ENCODE measurements around the gene KCNMA1. TPM values are rescaled to one million over a fixed set of nuclear protein-coding genes. Genes with fewer than 3 reads are reported as not detected.

The KCNMA1 gene
- polyA plus RNA-seq, 1 experiment, result 21.4 TPM

- POLR2A ChIA-PET, result no interaction called here
- no peak overlapping the region for H3K4me3 ChIP-seq (ENCODE audit: low read depth, low read length)
- no peak for DNase-seq (ENCODE audit: low read depth)
- H3K27me3 ChIP-seq (ENCODE audit: control insufficient read depth, insufficient read depth, low read length), result no peaks in the 10 kb centered on the region
- H3K36me3 ChIP-seq (ENCODE audit: control insufficient read depth, insufficient read depth, low read length), result no peaks in the 10 kb centered on the region
- CTCF ChIA-PET, result interaction anchor here (1.4 to 1.6 kb wide), 2 partner anchors 10 to 51 kb away, joined by 3 to 4 read pairs; no protein-coding TSS in a partner anchor
- TF ChIP-seq, protein P1, sequence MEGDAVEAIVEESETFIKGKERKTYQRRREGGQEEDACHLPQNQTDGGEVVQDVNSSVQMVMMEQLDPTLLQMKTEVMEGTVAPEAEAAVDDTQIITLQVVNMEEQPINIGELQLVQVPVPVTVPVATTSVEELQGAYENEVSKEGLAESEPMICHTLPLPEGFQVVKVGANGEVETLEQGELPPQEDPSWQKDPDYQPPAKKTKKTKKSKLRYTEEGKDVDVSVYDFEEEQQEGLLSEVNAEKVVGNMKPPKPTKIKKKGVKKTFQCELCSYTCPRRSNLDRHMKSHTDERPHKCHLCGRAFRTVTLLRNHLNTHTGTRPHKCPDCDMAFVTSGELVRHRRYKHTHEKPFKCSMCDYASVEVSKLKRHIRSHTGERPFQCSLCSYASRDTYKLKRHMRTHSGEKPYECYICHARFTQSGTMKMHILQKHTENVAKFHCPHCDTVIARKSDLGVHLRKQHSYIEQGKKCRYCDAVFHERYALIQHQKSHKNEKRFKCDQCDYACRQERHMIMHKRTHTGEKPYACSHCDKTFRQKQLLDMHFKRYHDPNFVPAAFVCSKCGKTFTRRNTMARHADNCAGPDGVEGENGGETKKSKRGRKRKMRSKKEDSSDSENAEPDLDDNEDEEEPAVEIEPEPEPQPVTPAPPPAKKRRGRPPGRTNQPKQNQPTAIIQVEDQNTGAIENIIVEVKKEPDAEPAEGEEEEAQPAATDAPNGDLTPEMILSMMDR (IDR thresholded peaks at IDR 0.05; ENCODE audit: insufficient read depth, low read depth, low read length), result no peak
Observed at GRCh38 chr10:77479586-77479985, 158.0 kb downstream of the KCNMA1 start.

DNA sequence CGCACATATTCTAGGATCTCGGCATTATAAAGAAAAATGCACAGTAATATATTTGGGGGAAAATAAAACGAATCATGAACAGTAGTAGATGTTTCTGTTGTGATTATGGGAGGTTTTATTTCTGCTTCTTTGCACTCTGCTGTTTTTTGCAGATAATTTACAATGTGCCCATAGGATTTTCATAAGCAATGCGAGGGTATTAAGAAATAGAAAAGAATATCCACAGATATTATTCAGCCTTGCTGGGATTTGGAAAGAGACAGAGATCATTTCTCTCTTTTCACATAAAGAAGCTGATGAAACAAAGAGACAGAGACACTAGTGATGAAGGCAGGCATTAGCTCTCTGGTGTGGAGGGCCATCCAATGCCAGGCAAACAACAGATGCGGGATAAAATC lies 158.6 kb downstream of the KCNMA1 start:
- DNase-seq (ENCODE audit: low read depth), result no peak
- Histone ChIP-seq H3K27me3 (ENCODE audit: control insufficient read depth, insufficient read depth, low read length) (no peaks in the 10 kb centered on the region), H3K36me3 (ENCODE audit: control insufficient read depth, insufficient read depth, low read length) (no peaks in the 10 kb centered on the region), H3K4me3 (ENCODE audit: low read depth, low read length) (no peak overlapping the region)
- TF ChIP-seq, protein P1 (IDR thresholded peaks at IDR 0.05; ENCODE audit: insufficient read depth, low read depth, low read length), result no peak
- POLR2A ChIA-PET, result no interaction called here
- CTCF ChIA-PET, result no interaction called here

DNA sequence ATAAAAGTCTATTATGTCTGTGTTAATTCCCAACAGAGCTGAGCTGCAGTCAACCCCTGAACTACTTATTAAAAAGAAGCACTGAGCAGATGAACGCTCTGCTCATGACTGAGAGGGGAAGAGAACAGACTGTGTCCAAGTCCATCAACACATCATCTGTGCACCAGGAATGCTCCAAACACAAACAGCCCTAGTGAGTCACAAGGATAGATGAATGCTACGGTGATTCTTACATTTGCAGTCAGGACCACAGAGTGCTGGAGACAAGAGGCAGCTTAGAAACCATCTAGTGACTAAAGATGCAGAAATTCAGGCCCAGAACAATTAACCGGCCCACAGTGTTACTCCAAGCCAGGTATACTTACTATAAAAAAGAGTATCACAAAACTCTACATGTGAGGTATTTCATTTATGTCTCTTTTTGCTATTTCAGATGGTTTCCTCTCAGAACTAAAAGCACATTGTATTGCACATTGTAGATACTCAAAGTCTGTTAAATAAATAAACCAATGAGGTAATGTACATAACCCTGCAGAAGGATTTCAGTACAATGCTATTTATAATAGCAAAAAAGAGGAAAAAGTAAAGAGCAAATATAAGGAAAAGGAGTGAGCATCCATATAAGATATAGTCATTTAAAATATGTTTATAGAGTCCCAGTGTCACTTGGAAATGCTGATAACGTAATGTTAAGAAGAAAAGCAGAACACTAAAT lies 159.2 kb downstream of the KCNMA1 start:
- CTCF ChIA-PET, result interaction anchor here (0.5 to 1.5 kb wide), 4 partner anchors 50 to 304 kb away, joined by 3 to 5 read pairs (median 4); no protein-coding TSS in a partner anchor
- TF ChIP-seq, protein P1 (IDR thresholded peaks at IDR 0.05; ENCODE audit: insufficient read depth, low read depth, low read length), result no peak
- POLR2A ChIA-PET, result interaction anchor here (0.6 kb wide), 1 partner anchor 235 kb away, joined by 3 read pairs; no protein-coding TSS in a partner anchor
- peak; percentile 60 for DNase-seq (ENCODE audit: low read depth)
- Histone ChIP-seq H3K36me3 (ENCODE audit: control insufficient read depth, insufficient read depth, low read length) (no peaks in the 10 kb centered on the region), H3K4me3 (ENCODE audit: low read depth, low read length) (no peak overlapping the region), H3K27me3 (ENCODE audit: control insufficient read depth, insufficient read depth, low read length) (no peaks in the 10 kb centered on the region)

GRCh38 chr10:77475522-77475921 lies 162.1 kb downstream of the KCNMA1 start:
- Histone ChIP-seq H3K36me3 (ENCODE audit: control insufficient read depth, insufficient read depth, low read length) (no peaks in the 10 kb centered on the region), H3K4me3 (ENCODE audit: low read depth, low read length) (no peak overlapping the region), H3K27me3 (ENCODE audit: control insufficient read depth, insufficient read depth, low read length) (no peaks in the 10 kb centered on the region)
- TF ChIP-seq, protein P1 (IDR thresholded peaks at IDR 0.05; ENCODE audit: insufficient read depth, low read depth, low read length), result no peak
- ChIA-PET POLR2A (no interaction called here), CTCF (interaction anchor here (1.4 kb wide), 1 partner anchor 302 kb away, joined by 3 read pairs; no protein-coding TSS in a partner anchor)
- no peak for DNase-seq (ENCODE audit: low read depth)

DNA sequence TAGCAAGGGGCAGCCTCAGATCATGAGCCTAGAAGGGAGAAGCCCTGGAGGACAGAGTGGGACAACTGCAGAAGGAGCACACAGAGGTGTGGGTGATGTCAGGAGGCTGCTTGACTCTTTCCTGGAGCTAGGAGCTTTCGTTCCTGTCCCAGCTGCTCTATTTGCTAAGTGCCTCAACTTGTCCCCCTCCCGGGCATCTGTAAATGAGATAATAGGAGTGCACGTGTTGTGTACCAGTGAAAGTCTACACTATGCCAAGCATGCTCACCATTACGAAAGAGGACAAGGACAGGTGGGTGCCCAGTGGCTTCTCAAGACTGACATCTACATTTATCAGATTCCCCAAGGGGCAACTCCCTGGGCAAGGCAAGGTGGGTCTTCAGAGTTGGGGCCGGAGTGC lies 162.7 kb downstream of the KCNMA1 start:
- POLR2A ChIA-PET, result no interaction called here
- no peak for DNase-seq (ENCODE audit: low read depth)
- no peaks in the 10 kb centered on the region for H3K27me3 ChIP-seq (ENCODE audit: control insufficient read depth, insufficient read depth, low read length)
- CTCF ChIA-PET, result no interaction called here
- TF ChIP-seq, protein P1 (IDR thresholded peaks at IDR 0.05; ENCODE audit: insufficient read depth, low read depth, low read length), result no peak
- no peak overlapping the region for H3K4me3 ChIP-seq (ENCODE audit: low read depth, low read length)
- H3K36me3 ChIP-seq (ENCODE audit: control insufficient read depth, insufficient read depth, low read length), result no peaks in the 10 kb centered on the region
